Mesendoderm (in vitro differentiated cells): ENCODE results near the gene SH2D3A.
A peak's percentile ranks its signal among the peaks of the same experiment; 100 is the strongest.

Experiments
- DNase-seq: peaks from one replicate; pipeline ENCODE4 v3.0.0; 2013
- H2AK5ac ChIP-seq: 2 replicates; pipeline ENCODE4 v1.6.1; 2013; ENCODE audit warnings: low read length, inconsistent platforms
- H2BK120ac ChIP-seq: 2 replicates; pipeline ENCODE4 v1.6.1; 2013; ENCODE audit warnings: low read depth, mild to moderate bottlenecking, low read length, moderate library complexity, mixed read lengths
- H2BK15ac ChIP-seq: replicated peaks from 2 replicates; pipeline ENCODE4 v1.6.1; 2013; ENCODE audit warnings: low read depth, mild to moderate bottlenecking, moderate library complexity
- H2BK5ac ChIP-seq: 2 replicates; pipeline ENCODE4 v1.6.1; 2013; ENCODE audit warnings: low read length, inconsistent platforms
- H3K18ac ChIP-seq: 2 replicates; pipeline ENCODE4 v1.6.1; 2013; ENCODE audit warnings: mild to moderate bottlenecking, low read length, mixed read lengths
- H3K23ac ChIP-seq: one replicate; pipeline ENCODE4 v1.6.1; 2013; ENCODE audit warnings: low read length
- H3K27ac ChIP-seq: 2 replicates; pipeline ENCODE4 v1.5.1; 2013; ENCODE audit warnings: low read depth, mild to moderate bottlenecking, inconsistent platforms, low read length, moderate library complexity
- H3K27me3 ChIP-seq: 2 replicates; pipeline ENCODE4 v1.6.1; 2013; ENCODE audit warnings: low read length, control low read depth, mild to moderate bottlenecking, inconsistent platforms; ENCODE audit not compliant: insufficient read depth, poor library complexity
- H3K36me3 ChIP-seq: 2 replicates; pipeline ENCODE4 v1.6.1; 2013; ENCODE audit warnings: low read length, inconsistent platforms; ENCODE audit not compliant: control insufficient read depth, insufficient read depth
- H3K4ac ChIP-seq: one replicate; pipeline ENCODE4 v1.6.1; 2013; ENCODE audit warnings: low read depth, mild to moderate bottlenecking, low read length, moderate library complexity
- H3K4me1 ChIP-seq: 2 replicates; pipeline ENCODE4 v1.6.1; 2013; ENCODE audit warnings: low read depth, low read length, inconsistent platforms; ENCODE audit not compliant: control insufficient read depth
- H3K4me2 ChIP-seq: 2 replicates; pipeline ENCODE4 v1.6.1; 2013; ENCODE audit warnings: low read length
- H3K4me3 ChIP-seq: 2 replicates; pipeline ENCODE4 v1.5.1; 2013; ENCODE audit warnings: mild to moderate bottlenecking, low read length
- H3K56ac ChIP-seq: one replicate; pipeline ENCODE4 v1.6.1; 2013; ENCODE audit warnings: low read length
- H3K79me1 ChIP-seq: 2 replicates; pipeline ENCODE4 v1.6.1; 2013; ENCODE audit warnings: low read length, inconsistent platforms
- H3K79me2 ChIP-seq: 2 replicates; pipeline ENCODE4 v1.6.1; 2013; ENCODE audit warnings: mild to moderate bottlenecking, low read length; ENCODE audit not compliant: control insufficient read depth, insufficient read depth
- H3K9ac ChIP-seq: 2 replicates; pipeline ENCODE4 v1.6.1; 2013; ENCODE audit warnings: low read length, inconsistent platforms
- H4K5ac ChIP-seq: one replicate; pipeline ENCODE4 v1.6.1; 2013; ENCODE audit warnings: low read length
- H4K8ac ChIP-seq: one replicate; pipeline ENCODE4 v1.6.1; 2013; ENCODE audit warnings: low read depth, mild to moderate bottlenecking, control low read depth, low read length, moderate library complexity
- WGBS: extraction: QIAGEN DNeasy Blood & Tissue Kit; methylation state at CpG from one replicate; pipeline ENCODE4 v1.1.7; 2013; ENCODE audit warnings: low lambda C conversion rate, missing lambda C conversion rate; ENCODE audit not compliant: insufficient coverage; ENCODE audit errors: extremely low coverage; 5-methylcytosine and 5-hydroxymethylcytosine counted together

The SH2D3A gene

DNA sequence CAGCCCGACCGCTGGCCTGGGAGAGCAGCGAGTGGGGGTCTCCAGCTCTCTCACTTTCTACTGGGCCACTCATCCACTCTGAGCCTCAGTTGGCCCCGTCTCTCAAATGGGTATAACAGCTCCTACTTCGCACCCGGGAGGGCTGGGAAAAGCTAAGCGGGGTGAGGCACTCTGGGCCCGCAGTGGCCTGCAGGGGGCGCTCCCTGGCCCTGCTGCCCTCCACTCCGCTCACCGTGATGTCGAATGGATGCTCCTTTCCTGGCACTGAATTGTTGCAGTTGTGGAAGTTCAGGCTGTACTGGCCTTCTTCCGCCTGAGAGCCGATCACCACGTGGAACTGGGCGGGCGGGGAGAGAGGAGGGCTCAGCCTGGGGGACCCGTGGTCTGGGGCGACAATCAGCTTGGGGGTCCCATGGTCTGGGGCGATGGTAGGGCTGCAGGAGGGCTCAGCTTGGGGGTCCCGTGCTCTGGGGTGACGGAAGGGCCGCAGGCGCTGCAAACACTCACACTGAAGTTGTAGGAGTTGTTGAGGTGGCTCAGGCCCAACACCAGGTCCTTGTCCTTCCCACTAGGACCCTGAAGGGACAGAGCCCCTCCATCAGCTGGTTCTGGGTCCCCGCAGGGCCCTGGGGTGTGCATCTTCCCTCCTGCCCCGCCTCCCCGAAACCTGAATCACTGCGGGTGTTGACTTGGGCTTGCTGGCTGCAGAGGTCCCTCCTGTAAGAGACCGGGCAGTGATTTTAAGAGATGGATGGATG, 33.7 kb downstream of the SH2D3A start:
- peaks cover 4% of the 10 kb centered on the region for H3K79me2 ChIP-seq
- no CpG with 5 or more reads among the region's 29 CpGs for WGBS
- H3K4me2 ChIP-seq: no peak overlapping the region
- no peak overlapping the region for H2BK5ac ChIP-seq
- H3K23ac ChIP-seq: peak overlapping the region; percentile 45
- no peak overlapping the region for H3K4ac ChIP-seq
- no peaks in the 10 kb centered on the region for H3K36me3 ChIP-seq
- H3K18ac ChIP-seq: no peak overlapping the region
- peaks cover 3% of the 10 kb centered on the region for H3K79me1 ChIP-seq
- peak overlapping the region; percentile 74 for H3K56ac ChIP-seq
- no peak overlapping the region for H3K9ac ChIP-seq
- H4K5ac ChIP-seq: no peak overlapping the region
- no peak overlapping the region for H3K4me3 ChIP-seq
- no peak overlapping the region for H2BK120ac ChIP-seq
- H4K8ac ChIP-seq: no peak overlapping the region
- DNase-seq: no peak
- H2AK5ac ChIP-seq: no peak overlapping the region
- H3K27me3 ChIP-seq: no peaks in the 10 kb centered on the region
- H3K27ac ChIP-seq: no peak overlapping the region
- no peak overlapping the region for H2BK15ac ChIP-seq
- H3K4me1 ChIP-seq: peaks cover 4% of the 10 kb centered on the region

- Histone ChIP-seq H3K79me2 (peaks cover 4% of the 10 kb centered on the region), H2BK5ac (no peak overlapping the region), H3K4me2 (no peak overlapping the region), H2BK120ac (no peak overlapping the region), H3K27ac (no peak overlapping the region), H3K4ac (no peak overlapping the region), H3K36me3 (no peaks in the 10 kb centered on the region), H3K9ac (no peak overlapping the region), H2BK15ac (no peak overlapping the region), H3K79me1 (peaks cover 3% of the 10 kb centered on the region), H2AK5ac (no peak overlapping the region), H3K23ac (no peak overlapping the region), H3K18ac (no peak overlapping the region), H4K5ac (no peak overlapping the region), H3K4me1 (no peaks in the 10 kb centered on the region), H3K4me3 (no peak overlapping the region), H3K56ac (no peak overlapping the region), H4K8ac (no peak overlapping the region), H3K27me3 (no peaks in the 10 kb centered on the region)
- WGBS: no CpG with 5 or more reads among the region's 21 CpGs
- no peak for DNase-seq
Observed at GRCh38 chr19:6732803-6733337, 34.4 kb downstream of the SH2D3A start.

DNA sequence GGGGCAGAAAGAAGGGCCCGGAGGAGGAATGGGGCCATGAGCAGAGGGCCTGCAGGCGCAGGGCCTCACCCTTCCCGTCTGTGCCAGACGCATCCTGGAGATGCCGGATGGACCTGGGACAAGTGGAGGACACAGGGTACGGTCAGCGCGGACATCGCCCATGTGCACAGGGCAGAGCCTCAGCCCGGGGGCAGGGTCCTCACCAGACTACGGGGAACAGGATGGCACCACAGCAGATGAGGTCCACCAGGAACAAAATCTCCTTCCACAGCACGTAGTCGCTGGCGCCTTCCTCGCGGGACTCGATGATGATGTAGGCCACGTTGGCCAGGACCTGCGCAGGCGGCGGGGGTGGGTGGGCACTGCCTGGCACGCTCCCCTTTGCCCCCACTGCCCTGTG, 35.4 kb downstream of the SH2D3A start:
- no CpG with 5 or more reads among the region's 22 CpGs for WGBS
- H4K5ac ChIP-seq: no peak overlapping the region
- DNase-seq: no peak

GRCh38 chr19:6730941-6731670, 36.1 kb downstream of the SH2D3A start:
- H2BK5ac ChIP-seq: no peak overlapping the region
- peaks cover 3% of the 10 kb centered on the region for H3K79me1 ChIP-seq
- H4K8ac ChIP-seq: no peak overlapping the region
- no peak overlapping the region for H2AK5ac ChIP-seq
- no peak overlapping the region for H3K18ac ChIP-seq
- no peak overlapping the region for H3K4ac ChIP-seq
- H3K79me2 ChIP-seq: peaks cover 4% of the 10 kb centered on the region
- no CpG with 5 or more reads among the region's 30 CpGs for WGBS
- no peak overlapping the region for H3K56ac ChIP-seq
- no peak overlapping the region for H3K27ac ChIP-seq
- no peak overlapping the region for H4K5ac ChIP-seq
- H3K27me3 ChIP-seq: no peaks in the 10 kb centered on the region
- no peak overlapping the region for H3K23ac ChIP-seq
- H2BK120ac ChIP-seq: no peak overlapping the region
- H3K4me2 ChIP-seq: no peak overlapping the region
- no peak for DNase-seq
- H2BK15ac ChIP-seq: no peak overlapping the region
- H3K4me3 ChIP-seq: no peak overlapping the region
- no peak overlapping the region for H3K9ac ChIP-seq
- H3K4me1 ChIP-seq: no peaks in the 10 kb centered on the region
- no peaks in the 10 kb centered on the region for H3K36me3 ChIP-seq

More for the DNA sequence above, 35.4 kb downstream of the SH2D3A start:
- Histone ChIP-seq H3K4ac (no peak overlapping the region), H3K27me3 (no peaks in the 10 kb centered on the region), H3K27ac (no peak overlapping the region), H2AK5ac (no peak overlapping the region), H3K79me1 (peaks cover 3% of the 10 kb centered on the region), H3K36me3 (no peaks in the 10 kb centered on the region), H2BK15ac (no peak overlapping the region), H2BK120ac (no peak overlapping the region), H4K8ac (no peak overlapping the region), H3K18ac (no peak overlapping the region), H2BK5ac (no peak overlapping the region), H3K4me2 (no peak overlapping the region), H3K79me2 (peaks cover 4% of the 10 kb centered on the region), H3K23ac (no peak overlapping the region), H3K4me1 (no peaks in the 10 kb centered on the region), H3K4me3 (no peak overlapping the region), H3K56ac (no peak overlapping the region), H3K9ac (no peak overlapping the region)

DNA sequence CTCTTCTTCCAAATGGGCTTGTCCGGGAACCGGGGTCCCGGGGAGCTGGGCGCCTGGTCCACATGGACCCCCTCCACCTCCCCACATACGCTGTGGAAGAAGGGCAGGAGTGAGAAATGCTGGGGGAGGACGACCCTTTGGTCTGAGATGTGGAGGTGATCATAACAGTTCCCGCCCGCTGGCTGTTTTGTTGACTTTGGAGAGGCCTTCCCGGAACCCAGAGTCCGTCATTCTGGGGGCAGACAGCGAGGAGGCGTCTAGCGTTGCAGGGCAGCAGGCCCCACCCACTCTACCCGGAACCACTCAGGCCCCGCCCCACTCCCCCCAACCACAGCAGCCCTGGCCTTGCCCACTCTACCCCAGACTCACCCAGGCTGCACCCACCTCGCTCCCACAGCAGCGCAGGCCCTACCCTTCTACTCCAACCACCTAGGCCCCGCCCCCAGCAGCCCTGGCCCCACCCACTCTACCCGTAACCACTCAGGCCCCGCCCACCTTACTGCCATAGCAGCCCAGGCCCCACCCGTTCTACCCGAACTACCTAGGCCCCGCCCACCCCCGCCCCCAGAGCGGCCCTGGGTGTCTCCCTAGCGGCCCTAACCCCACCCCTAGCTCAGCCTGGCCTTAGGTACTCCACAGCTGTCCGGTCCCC, 37.0 kb downstream of the SH2D3A start:
- no peak overlapping the region for H2BK15ac ChIP-seq
- H2BK120ac ChIP-seq: no peak overlapping the region
- no peaks in the 10 kb centered on the region for H3K79me2 ChIP-seq
- H2AK5ac ChIP-seq: no peak overlapping the region
- no peak overlapping the region for H3K9ac ChIP-seq
- no peak overlapping the region for H3K4me2 ChIP-seq
- H3K4me1 ChIP-seq: no peaks in the 10 kb centered on the region
- H3K18ac ChIP-seq: no peak overlapping the region
- H2BK5ac ChIP-seq: no peak overlapping the region
- no CpG with 5 or more reads among the region's 27 CpGs for WGBS
- H3K27ac ChIP-seq: no peak overlapping the region
- H3K36me3 ChIP-seq: no peaks in the 10 kb centered on the region
- DNase-seq: peak; percentile 82
- H4K8ac ChIP-seq: no peak overlapping the region
- peak overlapping the region; percentile 67 for H3K56ac ChIP-seq
- no peak overlapping the region for H3K4me3 ChIP-seq
- H3K27me3 ChIP-seq: no peaks in the 10 kb centered on the region
- H3K4ac ChIP-seq: no peak overlapping the region
- no peak overlapping the region for H3K23ac ChIP-seq
- H3K79me1 ChIP-seq: no peaks in the 10 kb centered on the region
- no peak overlapping the region for H4K5ac ChIP-seq
